Activated effector memory CD4-positive, alpha-beta T cell treated with Interleukin-2 at 50 U/mL for 16 hours (primary cell): ENCODE measurements around the gene RRBP1.
"Not testable (repeated sequence)": the region's sequence is repeated elsewhere in the genome, so short reads cannot be mapped to it uniquely, and the experiment has no call there.

Experiments used
- DNase-seq: peaks from one replicate; pipeline ENCODE4 v3.0.0-alpha.2; 2020

Gene RRBP1

GRCh38 chr20:17662333-17663039 lies 19.6 kb downstream of the RRBP1 start:
- no peak for DNase-seq

GRCh38 chr20:17661121-17661744 lies 20.8 kb downstream of the RRBP1 start:
- no peak for DNase-seq

GRCh38 chr20:17660667-17661066 lies 21.4 kb downstream of the RRBP1 start:
- DNase-seq: no peak

- DNase-seq: no peak
Measured at GRCh38 chr20:17659801-17660200, 22.2 kb downstream of the RRBP1 start.

GRCh38 chr20:17659344-17659743 lies 22.7 kb downstream of the RRBP1 start:
- not testable (repeated sequence) for DNase-seq

- no peak for DNase-seq
Measured at GRCh38 chr20:17658648-17658993, 23.4 kb downstream of the RRBP1 start.

GRCh38 chr20:17657898-17658647 lies 24.0 kb downstream of the RRBP1 start:
- no peak for DNase-seq

GRCh38 chr20:17657079-17657825 lies 24.8 kb downstream of the RRBP1 start:
- DNase-seq: no peak

GRCh38 chr20:17655865-17656479 lies 26.1 kb downstream of the RRBP1 start:
- no peak for DNase-seq

- DNase-seq: no peak
Measured at GRCh38 chr20:17655286-17655651, 26.8 kb downstream of the RRBP1 start.

- DNase-seq: no peak
Measured at GRCh38 chr20:17654649-17655285, 27.3 kb downstream of the RRBP1 start.

GRCh38 chr20:17653835-17654648 lies 28.0 kb downstream of the RRBP1 start:
- DNase-seq: no peak

GRCh38 chr20:17652411-17652810 lies 29.6 kb downstream of the RRBP1 start:
- DNase-seq: no peak

- DNase-seq: no peak
Measured at GRCh38 chr20:17651760-17652388, 30.2 kb downstream of the RRBP1 start.

GRCh38 chr20:17651129-17651759 lies 30.8 kb downstream of the RRBP1 start:
- DNase-seq: no peak

GRCh38 chr20:17650301-17651128 lies 31.5 kb downstream of the RRBP1 start:
- DNase-seq: no peak

- no peak for DNase-seq
Measured at GRCh38 chr20:17648791-17649730, 33.0 kb downstream of the RRBP1 start.

GRCh38 chr20:17648315-17648646 lies 33.8 kb downstream of the RRBP1 start:
- DNase-seq: no peak
